Urothelium cell line (cell line): Measurements from ENCODE around the gene SLX1B.
"Not testable (repeated sequence)": the region's sequence is repeated elsewhere in the genome, so short reads cannot be mapped to it uniquely, and the experiment has no call there.

Source experiments
- DNase-seq: peaks from one replicate; pipeline ENCODE4 v3.0.0; 2011; ENCODE audit warnings: low spot score, mixed read lengths
- FAIRE-seq: peaks from 2 replicates; lab custom pipeline; 2011; peaks lifted over from hg19 to GRCh38; lab: Jason Lieb, UNC

SLX1B gene

DNA sequence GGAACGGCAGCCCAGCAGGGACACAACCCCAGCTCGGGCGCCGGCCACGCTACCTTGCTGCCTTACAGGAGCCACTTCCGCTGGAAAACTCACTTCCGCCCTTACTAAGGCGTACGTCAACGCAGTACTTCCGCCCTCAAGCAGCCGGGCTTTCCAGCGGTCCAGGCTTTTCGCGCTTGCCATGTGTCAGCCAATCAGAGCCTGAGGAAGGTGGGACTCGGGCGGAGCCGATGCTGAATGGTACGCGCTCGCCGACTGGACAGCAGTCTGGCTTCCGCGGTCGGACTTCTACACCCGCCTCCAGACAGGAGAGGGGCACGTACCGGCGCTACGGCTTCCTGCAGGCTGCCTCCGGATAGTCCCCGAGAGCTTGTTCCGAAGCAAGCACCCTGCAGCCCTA, at the start of gene SLX1B, which contains the start of gene BOLA2:
SLX1B (plus strand) TSS at position 265 of the 400 bp plus-strand sequence.
BOLA2 (minus strand) TSS at position 83 of the 400 bp plus-strand sequence. CDS start 98 bp downstream, outside the sequence.
- FAIRE-seq: peak; percentile 88
- DNase-seq: not testable (repeated sequence)

DNA sequence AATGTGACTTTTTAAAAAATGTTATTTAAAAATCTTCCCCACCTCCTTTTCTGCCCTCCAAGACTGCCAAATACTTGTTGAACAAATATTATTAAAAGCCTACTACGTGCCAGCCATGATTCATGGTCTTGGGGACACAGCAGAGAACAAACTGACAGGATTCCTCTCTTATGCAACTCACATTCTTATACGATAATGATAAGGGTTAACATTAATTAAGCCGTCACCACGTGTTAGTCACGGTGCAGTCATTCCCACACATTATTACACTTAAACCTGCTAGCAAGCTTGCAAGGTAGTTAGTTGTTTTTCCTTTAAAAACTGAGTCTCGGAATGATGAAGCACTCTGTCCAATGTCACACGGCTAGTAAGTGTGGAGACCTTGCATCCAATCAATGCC, 49.1 kb upstream of the SLX1B start:
- FAIRE-seq, DNase-seq: not testable (repeated sequence)

DNA sequence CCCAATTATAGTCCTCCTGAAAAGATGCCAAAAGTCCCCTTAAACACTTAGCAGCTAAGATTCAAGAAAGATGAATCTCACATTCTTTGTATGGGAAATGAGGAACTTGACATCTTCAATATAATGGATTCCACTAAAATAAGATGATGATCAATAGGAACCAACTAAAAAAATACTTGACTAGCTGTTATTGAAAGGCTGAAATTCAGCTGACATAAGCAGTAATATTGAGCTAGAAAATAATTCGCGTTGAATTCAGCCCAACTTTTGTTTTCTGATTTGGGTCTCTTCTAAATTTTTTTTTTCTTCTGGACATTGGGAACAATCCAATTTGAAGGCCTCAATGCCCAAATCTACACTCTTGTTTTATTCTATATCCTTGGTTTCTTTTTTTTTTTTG, 30.7 kb upstream of the SLX1B start:
- not testable (repeated sequence) for DNase-seq, FAIRE-seq

DNA sequence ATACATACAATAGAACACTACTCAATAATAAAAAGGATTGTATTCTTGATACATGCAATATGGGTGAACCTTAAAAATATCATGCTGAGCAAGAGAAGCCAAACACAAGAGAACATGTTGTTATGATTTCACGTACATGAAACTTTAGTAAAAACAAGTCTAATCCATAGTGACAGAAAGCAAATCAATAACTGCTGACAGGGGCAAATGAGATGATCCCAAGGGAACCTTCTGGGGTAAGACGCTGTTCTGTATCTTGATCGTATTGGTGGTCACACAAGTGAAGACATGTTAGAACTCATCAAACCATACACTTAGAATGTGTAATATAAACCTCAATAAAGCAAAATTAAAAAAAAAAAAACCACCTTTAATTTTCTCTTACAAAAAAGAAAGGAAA, 28.9 kb upstream of the SLX1B start:
- not testable (repeated sequence) for FAIRE-seq, DNase-seq

DNA sequence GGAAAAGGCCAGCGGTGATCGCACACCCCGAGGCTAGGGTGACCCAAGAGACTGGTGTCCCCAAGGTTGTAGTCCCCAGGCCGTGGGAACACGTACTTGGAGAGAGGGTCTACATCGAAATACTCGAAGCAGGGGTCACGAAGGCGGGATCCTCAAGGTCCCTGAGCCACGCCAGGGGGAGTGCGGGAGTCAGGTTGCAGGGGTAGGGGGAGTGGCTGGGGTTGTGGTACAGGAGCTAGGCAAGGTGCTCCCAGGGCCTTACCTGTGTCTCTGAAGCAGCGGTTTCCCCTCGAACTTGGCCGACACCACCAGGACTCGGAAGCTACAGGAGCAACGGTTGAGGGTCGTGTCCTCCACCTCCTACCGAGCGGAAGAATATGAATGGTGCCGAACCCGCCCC, 579 bp upstream of the SLX1B start:
- DNase-seq, FAIRE-seq: not testable (repeated sequence)

DNA sequence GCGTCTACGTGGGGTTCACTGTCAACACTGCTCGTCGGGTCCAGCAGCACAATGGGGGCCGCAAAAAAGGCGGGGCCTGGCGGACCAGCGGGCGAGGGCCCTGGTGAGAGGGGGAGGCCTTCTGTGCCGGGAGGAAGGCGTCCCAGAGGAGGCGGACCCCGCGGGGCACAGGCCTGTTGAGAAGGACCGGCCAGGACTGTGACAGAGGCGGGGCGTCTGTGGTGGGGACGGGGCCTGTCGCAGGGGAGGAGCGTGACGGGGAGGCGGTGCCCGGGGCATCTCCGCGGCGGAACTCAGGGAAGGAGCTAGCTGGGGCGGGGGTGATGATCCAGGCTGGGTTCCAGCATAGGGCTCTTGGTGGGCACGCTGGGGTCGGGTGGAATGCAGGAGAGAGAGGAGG, 495 bp downstream of the SLX1B start:
- not testable (repeated sequence) for DNase-seq, FAIRE-seq

DNA sequence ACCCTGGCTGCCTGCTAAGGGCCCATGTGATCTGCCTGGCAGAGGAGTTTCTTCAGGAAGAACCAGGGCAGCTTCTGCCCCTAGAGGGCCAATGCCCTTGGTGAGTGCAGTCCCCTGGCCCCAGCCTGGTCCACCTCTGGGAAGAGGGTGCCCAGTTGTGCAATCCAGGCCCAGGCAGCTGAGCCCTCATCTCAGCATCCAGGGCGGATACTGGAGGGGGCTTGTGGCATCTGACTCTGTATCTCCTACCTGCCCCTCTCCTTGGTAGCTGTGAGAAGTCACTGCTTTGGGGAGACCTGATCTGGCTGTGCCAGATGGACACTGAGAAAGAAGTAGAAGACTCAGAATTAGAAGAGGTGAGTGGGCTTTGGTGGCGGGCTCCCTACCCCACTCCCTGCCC, 3.3 kb downstream of the SLX1B start:
- not testable (repeated sequence) for DNase-seq, FAIRE-seq

DNA sequence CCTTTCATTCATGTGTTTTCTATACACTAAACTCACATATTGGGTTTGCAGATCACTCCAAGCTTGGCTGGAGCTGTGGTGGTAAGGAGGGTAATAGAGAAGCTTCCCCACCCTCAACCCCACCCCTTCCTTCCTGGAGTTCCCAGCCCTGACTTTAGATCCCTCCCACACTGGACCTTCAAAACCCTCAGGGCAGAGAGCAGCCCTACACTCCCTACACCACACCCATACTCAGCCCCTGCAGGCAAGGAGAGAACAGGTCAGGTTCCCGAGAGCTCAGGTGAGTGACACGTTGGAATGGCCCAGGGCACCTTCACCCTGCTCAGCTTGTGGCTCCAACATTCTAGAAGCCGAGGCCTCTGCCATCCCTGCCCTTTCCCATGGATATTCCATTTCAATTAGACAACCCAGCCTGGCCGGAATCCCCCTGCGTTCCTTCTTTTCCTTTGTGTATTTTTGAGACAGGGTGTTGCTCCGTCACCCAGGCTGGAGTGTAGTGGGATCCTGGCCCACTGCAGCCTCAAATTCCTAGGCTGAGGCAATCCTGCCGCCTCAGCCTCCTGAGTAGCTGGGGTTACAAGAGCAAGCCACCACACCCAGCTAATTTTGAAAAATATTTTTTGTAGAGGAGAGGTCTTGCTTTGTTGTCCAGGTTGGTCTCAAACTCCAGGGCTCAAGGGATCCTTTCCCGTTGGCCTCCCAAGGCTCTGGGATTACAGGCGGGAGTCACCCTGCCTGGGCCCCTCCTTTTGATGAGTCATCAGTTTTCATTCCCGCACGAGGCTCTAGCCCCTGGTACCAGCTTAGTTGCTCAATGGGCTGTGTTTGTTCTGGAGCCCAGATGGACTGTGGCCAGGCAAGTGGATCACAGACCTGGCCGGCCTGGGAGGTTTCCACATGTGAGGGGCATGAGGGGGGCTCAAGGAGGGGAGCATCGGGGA, 5.6 kb downstream of the SLX1B start, which contains the start of gene SULT1A4:
SULT1A4 (plus strand) TSS at position 208 of the 941 bp plus-strand sequence. CDS start 1,473 bp downstream, outside the sequence.
- DNase-seq, FAIRE-seq: not testable (repeated sequence)

DNA sequence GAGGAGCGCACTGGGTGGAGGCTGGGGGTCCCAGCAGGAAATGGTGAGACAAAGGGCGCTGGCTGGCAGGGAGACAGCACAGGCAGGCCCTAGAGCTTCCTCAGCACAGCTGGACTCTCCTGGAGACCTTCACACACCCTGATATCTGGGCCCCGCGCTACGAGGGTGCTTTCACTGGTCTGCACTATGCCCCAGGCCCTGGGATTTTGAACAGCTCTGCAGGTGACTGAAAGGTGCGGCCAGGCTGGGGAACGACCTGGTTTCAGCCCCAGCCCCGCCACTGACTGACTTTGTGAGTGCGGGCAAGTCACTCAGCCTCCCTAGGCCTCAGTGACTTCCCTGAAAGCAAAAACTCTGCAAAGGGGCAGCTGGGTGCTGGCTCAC, 6.3 kb downstream of the SLX1B start:
- not testable (repeated sequence) for DNase-seq, FAIRE-seq

DNA sequence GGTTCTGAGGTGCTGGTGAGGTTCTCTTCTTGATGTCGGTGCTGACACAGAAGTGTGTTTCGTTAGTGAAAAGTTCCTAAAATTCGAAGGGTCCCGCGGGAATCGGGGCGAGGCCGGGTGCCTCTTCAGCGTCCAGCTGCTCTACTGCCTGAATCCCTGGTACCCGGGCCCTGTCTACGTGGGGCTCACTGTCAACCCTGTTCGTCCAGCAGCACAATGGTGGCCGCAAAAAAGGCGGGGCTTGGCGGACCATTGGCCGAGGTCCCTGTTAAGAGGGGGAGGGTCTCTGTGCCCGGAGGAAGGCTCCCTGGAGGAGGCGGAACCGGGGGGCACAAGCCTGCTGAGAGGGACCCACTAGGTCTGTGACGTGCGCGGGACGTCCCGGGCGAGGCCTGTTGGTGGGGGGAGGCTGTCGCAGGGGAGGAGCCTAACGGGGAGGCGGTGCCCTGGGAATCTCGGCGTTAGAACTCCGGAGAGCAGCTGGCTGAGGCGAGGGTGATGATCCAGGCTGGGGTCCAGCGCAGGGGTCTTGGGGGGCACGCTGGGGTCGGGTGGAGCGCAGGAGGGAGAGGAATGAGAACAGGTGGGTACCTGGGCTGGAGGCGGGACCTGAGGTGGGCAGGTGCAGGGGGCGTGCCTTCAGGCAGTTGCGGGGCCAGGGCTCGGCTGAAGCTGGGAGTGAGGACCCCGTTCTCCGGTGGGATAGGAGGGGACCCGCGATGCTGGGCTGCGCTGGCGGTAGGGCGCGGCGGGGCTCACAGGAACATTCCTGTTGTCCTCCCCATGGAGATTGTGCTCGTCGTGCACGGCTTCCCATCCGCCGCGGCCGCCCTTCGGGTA, 11.9 kb downstream of the SLX1B start:
- FAIRE-seq, DNase-seq: not testable (repeated sequence)

DNA sequence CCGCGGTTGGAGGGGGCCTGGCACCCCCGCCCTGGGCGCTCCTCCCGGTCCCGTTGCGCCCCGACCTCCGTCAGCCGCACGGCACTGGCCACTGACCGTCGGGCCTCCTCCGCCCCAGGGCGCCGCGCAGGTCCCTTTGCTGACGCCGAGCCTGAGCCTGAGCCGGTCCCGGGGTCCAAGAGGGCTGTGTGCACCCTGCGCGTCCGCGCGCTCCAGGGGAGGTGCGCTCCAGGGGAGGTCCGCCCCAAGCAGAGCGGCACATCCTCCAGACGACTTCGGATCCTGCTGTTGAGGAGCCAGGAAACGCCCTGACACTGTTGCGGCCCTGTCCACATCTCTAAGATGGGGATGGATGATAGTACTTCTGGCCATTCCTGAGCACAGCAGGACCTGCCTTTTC, 12.6 kb downstream of the SLX1B start:
- not testable (repeated sequence) for FAIRE-seq, DNase-seq

DNA sequence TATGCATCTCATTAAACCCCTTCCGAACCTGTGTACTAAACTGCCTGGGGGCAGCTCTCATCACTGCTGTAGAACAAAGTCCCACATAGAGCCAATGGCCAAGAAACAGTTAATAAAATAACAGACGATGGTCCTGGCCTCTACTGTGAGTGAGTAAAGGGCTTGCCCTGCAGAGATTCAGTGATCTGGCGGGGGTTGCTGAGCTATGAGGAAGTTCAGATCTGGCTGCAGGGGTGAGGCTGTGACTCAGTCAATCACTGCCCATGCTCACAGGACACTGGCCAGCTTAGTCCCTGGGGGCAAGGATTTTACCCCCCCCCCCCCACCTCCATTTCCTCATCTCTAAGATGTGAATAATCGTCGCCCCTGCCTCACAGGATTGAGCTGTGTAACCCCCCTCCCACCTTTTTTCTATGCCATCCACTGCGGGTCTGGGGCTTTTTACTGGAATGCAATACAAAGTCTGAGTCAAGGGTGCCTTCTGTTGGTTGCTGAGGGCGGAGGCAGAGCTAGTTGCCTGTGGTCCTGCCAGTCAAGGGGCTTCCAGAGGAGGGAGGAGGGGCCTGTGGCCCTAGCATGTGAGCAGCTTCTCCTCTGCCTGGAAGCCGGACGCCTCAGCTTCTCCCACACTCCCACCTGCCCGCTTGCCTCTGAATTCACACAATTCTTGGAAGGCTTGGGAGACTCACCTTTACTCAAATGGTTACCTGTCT, 13.5 kb downstream of the SLX1B start:
- not testable (repeated sequence) for FAIRE-seq, DNase-seq

DNA sequence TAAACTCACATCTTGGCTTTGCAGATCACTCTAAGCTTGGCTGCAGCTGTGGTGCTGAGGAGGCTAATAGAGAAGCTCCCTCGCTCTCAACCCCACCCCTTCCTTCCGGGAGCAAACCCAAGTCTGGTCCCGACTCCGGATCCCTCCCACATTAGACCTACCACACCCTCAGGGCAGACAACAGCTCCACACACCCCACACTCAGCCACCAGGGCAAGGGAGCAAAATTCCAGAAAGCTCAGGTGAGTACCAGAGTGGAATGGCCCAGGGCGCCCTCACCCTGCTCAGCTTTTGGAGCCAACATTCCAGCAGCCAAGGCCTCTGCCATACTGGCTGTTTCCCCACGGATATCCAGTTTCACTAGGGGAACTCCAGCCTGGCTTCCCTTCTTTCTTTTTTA, 15.3 kb downstream of the SLX1B start:
- DNase-seq, FAIRE-seq: not testable (repeated sequence)

DNA sequence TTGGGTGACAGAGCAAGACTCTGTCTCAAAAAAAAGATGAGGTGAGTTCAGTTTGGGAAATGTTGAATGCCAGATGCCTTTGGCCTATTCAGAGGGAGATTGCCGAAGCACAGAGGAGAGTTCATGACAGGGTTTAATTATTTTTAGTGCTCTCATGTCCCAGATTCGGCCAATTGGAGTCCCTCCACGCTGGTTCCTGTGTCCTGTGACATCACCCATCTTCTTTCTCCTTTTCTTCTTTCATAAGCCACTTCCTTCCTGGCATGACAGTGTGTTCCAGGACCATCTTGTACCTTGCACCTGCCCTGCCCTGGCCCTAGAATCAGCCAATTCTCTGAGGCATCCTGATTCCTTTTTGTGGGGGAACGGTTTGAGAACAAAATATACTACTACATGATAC, 17.7 kb downstream of the SLX1B start:
- DNase-seq, FAIRE-seq: not testable (repeated sequence)

DNA sequence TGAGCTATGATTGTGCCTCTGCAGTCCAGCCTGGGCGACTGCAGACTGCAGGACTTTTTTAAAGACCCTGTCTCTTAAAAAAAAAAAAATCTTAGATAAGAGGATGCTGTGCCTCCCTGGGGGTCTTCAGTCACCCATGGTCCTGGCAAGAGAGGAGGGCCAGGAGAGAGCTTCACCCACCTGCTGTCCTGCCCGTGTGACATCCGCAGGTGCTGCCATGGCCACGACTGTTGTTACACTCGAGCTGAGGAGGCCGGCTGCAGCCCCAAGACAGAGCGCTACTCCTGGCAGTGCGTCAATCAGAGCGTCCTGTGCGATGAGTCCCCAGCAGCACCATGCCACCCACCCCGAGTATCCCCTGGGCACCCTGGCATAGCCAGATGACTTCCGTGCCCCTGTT, 27.9 kb downstream of the SLX1B start:
- FAIRE-seq: not testable (repeated sequence)

DNA sequence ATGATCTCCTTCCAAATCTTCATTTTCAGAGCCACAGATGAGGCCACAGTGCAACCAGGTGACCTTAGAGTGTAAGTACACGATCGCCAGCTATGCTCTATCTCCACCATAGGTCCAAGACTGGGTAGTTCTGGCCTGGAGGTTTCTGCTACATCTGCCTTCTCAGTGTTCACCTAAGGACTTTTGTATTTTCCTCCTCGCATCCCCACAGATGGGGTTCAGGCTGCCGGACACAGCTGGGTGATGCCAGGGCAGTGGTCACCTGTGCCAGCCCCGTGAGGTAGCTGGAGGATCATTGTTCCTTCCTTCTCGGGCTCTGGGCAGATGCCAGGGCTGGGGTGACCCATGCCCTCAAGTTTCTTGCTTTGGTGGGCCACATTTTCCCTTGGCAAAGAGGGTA, 52.0 kb downstream of the SLX1B start, which contains the start of gene NPIPB12:
NPIPB12 (minus strand) TSS at position 101 of the 400 bp plus-strand sequence.
- not testable (repeated sequence) for FAIRE-seq, DNase-seq

More for the DNA sequence above, 27.9 kb downstream of the SLX1B start:
- not testable (repeated sequence) for DNase-seq
